Keratinocyte (primary cell): ENCODE results near the gene SLC9A4. TPM values are rescaled to one million over a fixed set of nuclear protein-coding genes. Genes with fewer than 3 reads are reported as not detected.

ENCODE experiments used
- DNase-seq: peaks from one replicate; pipeline ENCODE4 v3.0.0-alpha.2; 2011; ENCODE audit warnings: low read depth, missing footprints, low spot score
- FAIRE-seq: peaks from 2 replicates; lab custom pipeline; 2011; peaks lifted over from hg19 to GRCh38; lab: Jason Lieb, UNC
- H2AFZ ChIP-seq: 2 replicates; pipeline ENCODE4 v1.6.0; 2012; ENCODE audit warnings: low read length, control low read depth, inconsistent platforms; ENCODE audit not compliant: control insufficient read depth
- H3K27ac ChIP-seq: 2 replicates; pipeline ENCODE4 v1.5.1; 2011; ENCODE audit warnings: low read length; ENCODE audit not compliant: control insufficient read depth, insufficient read depth
- H3K27me3 ChIP-seq: 3 replicates; pipeline ENCODE4 v1.6.0; 2011; ENCODE audit warnings: low read length; ENCODE audit not compliant: control insufficient read depth, insufficient read depth; ENCODE audit errors: extremely low read depth
- H3K36me3 ChIP-seq, 2 experiments: 2 replicates in 1 of 2; 3 replicates in 1 of 2; pipeline ENCODE4 v1.5.1; 2011; ENCODE audit warnings: low read length in 2 of 2, mild to moderate bottlenecking in 1 of 2; ENCODE audit not compliant: control insufficient read depth in 2 of 2, insufficient read depth in 2 of 2; ENCODE audit errors: extremely low read depth in 1 of 2
- H3K4me1 ChIP-seq: 3 replicates; pipeline ENCODE4 v1.5.1; 2011; ENCODE audit warnings: low read length; ENCODE audit not compliant: control insufficient read depth, insufficient read depth; ENCODE audit errors: extremely low read depth
- H3K4me2 ChIP-seq: 3 replicates; pipeline ENCODE4 v1.6.0; 2011; ENCODE audit warnings: low read depth, low read length; ENCODE audit not compliant: control insufficient read depth, insufficient read depth; ENCODE audit errors: extremely low read depth
- H3K4me3 ChIP-seq, 3 experiments: fragments of 200-600 bp in 1 of 3; sonication (generic) in 1 of 3; 2 replicates in 2 of 3; 3 replicates in 1 of 3; pipeline ENCODE4 v1.5.1; 2011 to 2016; ENCODE audit warnings: low read length in 3 of 3, mild to moderate bottlenecking in 3 of 3, control low read depth in 2 of 3, inconsistent platforms in 1 of 3, low read depth in 1 of 3, mixed read lengths in 1 of 3, mixed run types in 1 of 3, moderate library complexity in 1 of 3; ENCODE audit not compliant: control insufficient read depth in 2 of 3, insufficient read depth in 2 of 3; ENCODE audit errors: extremely low read depth in 1 of 3
- H3K79me2 ChIP-seq: 2 replicates; pipeline ENCODE4 v1.6.0; 2012; ENCODE audit warnings: low read length; ENCODE audit not compliant: control insufficient read depth, insufficient read depth
- H3K9ac ChIP-seq: 3 replicates; pipeline ENCODE4 v1.6.0; 2011; ENCODE audit warnings: low read length; ENCODE audit not compliant: control insufficient read depth, insufficient read depth; ENCODE audit errors: extremely low read depth
- H3K9me1 ChIP-seq: 3 replicates; pipeline ENCODE4 v1.6.0; 2011; ENCODE audit warnings: low read length; ENCODE audit not compliant: control insufficient read depth, insufficient read depth; ENCODE audit errors: extremely low read depth
- H3K9me3 ChIP-seq: 2 replicates; pipeline ENCODE4 v1.5.1; 2012; ENCODE audit warnings: low read depth, low read length; ENCODE audit not compliant: control insufficient read depth
- H4K20me1 ChIP-seq: 3 replicates; pipeline ENCODE4 v1.6.0; 2011; ENCODE audit warnings: low read length; ENCODE audit not compliant: control insufficient read depth, insufficient read depth; ENCODE audit errors: extremely low read depth
- EZH2 ChIP-seq: IDR thresholded peaks from one replicate; pipeline ENCODE4 v1.6.1; 2012; ENCODE audit warnings: inconsistent platforms, mild to moderate bottlenecking, low read length, moderate library complexity
- dilution Hi-C: fragments of 300-500 bp; cut with MboI; formaldehyde crosslinking; loops from one replicate; pipeline ENCODE4 v1.7.0; 2020; ENCODE audit warnings: low sequenced_read_pairs; ENCODE audit not compliant: extremely low pct_ligation_motif_present
- polyA plus RNA-seq, 5 experiments: library from polyadenylated mRNA; depleted of rRNA in 3 of 5; stranded (reverse) in 3 of 5; stranded (forward) in 1 of 5; unstranded in 1 of 5; fragments of >200 nt; gene quantifications; 1 replicate in 1 of 5; 2 replicates in 3 of 5; 3 replicates in 1 of 5; pipeline versions ENCODE4 v1.2.1 to v1.2.3, GENCODE V29; 2011 to 2012; ENCODE audit warnings: missing spikeins in 2 of 5, low read depth in 1 of 5, low replicate concordance in 1 of 5
- TF ChIP-seq, protein P1 (sequence below), 3 experiments: IDR thresholded peaks in 1 of 3; conservative IDR thresholded peaks in 1 of 3; optimal IDR thresholded peaks in 1 of 3; 2 replicates in 2 of 3; 3 replicates in 1 of 3; pipeline versions ENCODE3 to v1.5.1; 2011; ENCODE audit warnings: low read length in 3 of 3, mild to moderate bottlenecking in 3 of 3, moderate library complexity in 2 of 3, control low read depth in 1 of 3, inconsistent platforms in 1 of 3; ENCODE audit not compliant: insufficient read depth in 2 of 3; ENCODE audit errors: extremely low read depth in 1 of 3

SLC9A4 gene
- polyA plus RNA-seq, 1 donor (not counting 4 experiments of a cell fraction or from before 2014, with no cell fraction given): not detected

DNA sequence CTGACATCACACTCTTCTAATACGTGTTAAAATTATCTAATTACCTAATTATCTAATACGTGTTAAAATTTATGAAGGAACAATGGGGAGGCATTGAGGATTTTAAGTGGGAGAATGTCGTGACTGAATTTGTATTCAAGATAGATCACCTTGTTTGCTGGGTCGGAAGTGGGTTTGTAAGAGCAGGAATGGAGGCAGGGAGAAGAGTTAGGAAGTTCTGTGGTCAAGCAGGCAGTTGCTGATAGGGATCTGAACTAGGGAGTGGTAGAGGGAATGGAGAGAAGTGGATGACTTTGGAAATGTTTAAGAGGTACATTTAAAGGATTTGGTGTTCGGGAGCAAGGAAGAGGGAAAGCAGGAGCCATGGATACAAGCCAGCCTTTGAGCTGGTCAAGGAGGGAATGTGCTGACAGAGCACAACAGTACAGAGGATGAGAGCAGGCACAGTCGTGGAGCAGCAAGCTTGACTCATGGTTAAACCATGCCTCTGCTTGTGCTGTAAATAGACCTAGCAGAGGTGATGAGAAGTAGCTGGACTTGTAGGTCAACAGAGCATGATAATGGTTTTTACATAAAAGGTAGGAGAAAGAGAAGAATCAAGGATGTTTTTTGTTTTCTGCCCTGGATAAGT lies 33.8 kb upstream of the SLC9A4 start:
- Histone ChIP-seq H3K9me1 (no peaks in the 10 kb centered on the region), H3K4me3 (no peak overlapping the region), H3K27ac (no peak overlapping the region), H2AFZ (no peak overlapping the region), H3K27me3 (no peaks in the 10 kb centered on the region), H3K4me2 (no peak overlapping the region), H3K79me2 (no peaks in the 10 kb centered on the region), H4K20me1 (no peaks in the 10 kb centered on the region), H3K9ac (no peak overlapping the region), H3K4me1 (peaks cover 3% of the 10 kb centered on the region), H3K9me3 (no peaks in the 10 kb centered on the region), H3K36me3 (no peaks in the 10 kb centered on the region)
- TF ChIP-seq, protein P1, sequence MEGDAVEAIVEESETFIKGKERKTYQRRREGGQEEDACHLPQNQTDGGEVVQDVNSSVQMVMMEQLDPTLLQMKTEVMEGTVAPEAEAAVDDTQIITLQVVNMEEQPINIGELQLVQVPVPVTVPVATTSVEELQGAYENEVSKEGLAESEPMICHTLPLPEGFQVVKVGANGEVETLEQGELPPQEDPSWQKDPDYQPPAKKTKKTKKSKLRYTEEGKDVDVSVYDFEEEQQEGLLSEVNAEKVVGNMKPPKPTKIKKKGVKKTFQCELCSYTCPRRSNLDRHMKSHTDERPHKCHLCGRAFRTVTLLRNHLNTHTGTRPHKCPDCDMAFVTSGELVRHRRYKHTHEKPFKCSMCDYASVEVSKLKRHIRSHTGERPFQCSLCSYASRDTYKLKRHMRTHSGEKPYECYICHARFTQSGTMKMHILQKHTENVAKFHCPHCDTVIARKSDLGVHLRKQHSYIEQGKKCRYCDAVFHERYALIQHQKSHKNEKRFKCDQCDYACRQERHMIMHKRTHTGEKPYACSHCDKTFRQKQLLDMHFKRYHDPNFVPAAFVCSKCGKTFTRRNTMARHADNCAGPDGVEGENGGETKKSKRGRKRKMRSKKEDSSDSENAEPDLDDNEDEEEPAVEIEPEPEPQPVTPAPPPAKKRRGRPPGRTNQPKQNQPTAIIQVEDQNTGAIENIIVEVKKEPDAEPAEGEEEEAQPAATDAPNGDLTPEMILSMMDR (optimal IDR thresholded peaks at IDR 0.05 in 1 of 3, IDR thresholded peaks at IDR 0.05 in 1 of 3, conservative IDR thresholded peaks at IDR 0.05 in 1 of 3; ENCODE audit: extremely low read depth in 1 of 3, insufficient read depth in 2 of 3, low read length in 3 of 3): no peak
- no peak for TF ChIP-seq EZH2
- FAIRE-seq: peak; percentile 88
- dilution Hi-C loops: no loop called here
- no peak for DNase-seq

DNA sequence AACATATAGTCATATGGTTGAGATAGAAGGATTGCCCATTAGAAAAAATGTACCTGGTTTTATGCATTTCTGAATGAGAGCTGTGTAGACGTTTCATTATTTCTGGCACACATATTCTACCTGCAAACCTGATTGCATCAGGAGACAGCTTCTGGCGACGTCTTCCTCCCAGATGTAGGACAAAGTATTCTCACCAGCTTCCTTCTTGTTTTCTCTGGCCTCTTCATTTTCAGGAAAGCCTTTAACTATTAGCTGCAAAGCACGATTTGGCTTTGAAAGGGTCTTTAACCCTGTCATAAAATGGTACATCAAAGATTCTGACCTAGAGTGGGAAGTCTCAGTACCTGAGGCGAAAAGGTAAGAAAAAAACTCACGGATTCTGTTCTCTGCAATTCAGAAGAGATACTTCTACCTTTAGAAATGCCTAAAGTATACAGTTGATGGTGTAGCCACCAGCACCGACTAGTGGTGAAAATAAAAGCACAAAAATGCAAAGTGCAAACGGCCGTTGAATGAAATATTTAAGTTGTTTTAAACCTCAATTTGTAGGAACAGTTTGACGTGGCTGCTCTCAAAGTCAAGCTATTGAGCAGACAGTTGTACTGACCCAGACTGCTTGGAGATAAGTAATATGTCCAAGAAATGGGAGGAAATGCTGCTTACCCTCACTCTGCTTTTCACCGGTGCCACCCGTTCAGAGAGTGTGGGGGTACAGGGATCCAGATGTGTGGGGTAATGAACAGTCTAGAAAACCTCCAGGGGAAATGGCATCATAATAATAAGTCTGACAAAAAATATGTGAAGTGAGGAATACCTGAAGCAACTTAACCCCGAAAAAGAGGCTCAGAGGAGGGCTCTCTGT lies 29.8 kb upstream of the SLC9A4 start:
- FAIRE-seq (peak; percentile 13), DNase-seq (no peak)
- TF ChIP-seq, protein P1 (optimal IDR thresholded peaks at IDR 0.05 in 1 of 3, IDR thresholded peaks at IDR 0.05 in 1 of 3, conservative IDR thresholded peaks at IDR 0.05 in 1 of 3; ENCODE audit: extremely low read depth in 1 of 3, insufficient read depth in 2 of 3, low read length in 3 of 3): peak; percentile 34 to 70 (median 63)
- TF ChIP-seq EZH2: no peak
- no peaks in the 10 kb centered on the region for H3K36me3 ChIP-seq
- no peak overlapping the region for H3K27ac ChIP-seq
- no peaks in the 10 kb centered on the region for H3K9me1 ChIP-seq
- no peaks in the 10 kb centered on the region for H4K20me1 ChIP-seq
- dilution Hi-C loops: no loop called here
- no peaks in the 10 kb centered on the region for H3K27me3 ChIP-seq
- peaks cover 3% of the 10 kb centered on the region for H3K4me1 ChIP-seq
- H3K9me3 ChIP-seq: no peaks in the 10 kb centered on the region
- H3K4me2 ChIP-seq: peak overlapping the region; percentile 14
- no peak overlapping the region for H3K4me3 ChIP-seq
- H3K9ac ChIP-seq: no peak overlapping the region
- peak overlapping the region; percentile 75 for H2AFZ ChIP-seq
- no peaks in the 10 kb centered on the region for H3K79me2 ChIP-seq
